HG03378 (cell line): ENCODE measurements around the gene BACE1-AS.

Experiments
- ATAC-seq: cut with Tn5 transposase; IDR thresholded peaks from one replicate; pipeline ENCODE4 v1.9.1; 2021; ENCODE audit warnings: mild to moderate bottlenecking, moderate library complexity; ENCODE audit not compliant: unreplicated experiment

Gene BACE1-AS

DNA sequence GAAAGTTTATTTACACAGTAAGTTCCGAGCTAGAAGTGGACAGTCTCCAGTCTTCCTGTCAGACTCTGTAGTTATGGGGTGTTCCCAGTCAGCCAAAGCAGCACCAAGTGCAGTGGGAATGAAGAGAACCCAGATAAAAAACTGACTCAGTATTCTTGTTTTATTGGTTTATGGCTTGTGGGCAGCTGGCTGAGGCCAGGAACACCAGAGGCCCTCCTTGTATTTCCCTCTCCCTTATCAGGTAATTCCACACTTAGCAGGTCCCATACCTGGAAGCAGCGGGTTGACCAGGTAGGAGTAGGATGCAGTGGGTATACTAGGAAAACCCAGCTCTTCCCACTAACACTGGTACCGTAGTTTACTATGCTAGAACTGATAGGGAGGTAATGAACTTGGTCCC is 3.5 kb upstream of the BACE1-AS start:
- no peak for ATAC-seq

GRCh38 chr11:117289795-117290194 is 1.4 kb upstream of the BACE1-AS start:
- ATAC-seq: no peak

DNA sequence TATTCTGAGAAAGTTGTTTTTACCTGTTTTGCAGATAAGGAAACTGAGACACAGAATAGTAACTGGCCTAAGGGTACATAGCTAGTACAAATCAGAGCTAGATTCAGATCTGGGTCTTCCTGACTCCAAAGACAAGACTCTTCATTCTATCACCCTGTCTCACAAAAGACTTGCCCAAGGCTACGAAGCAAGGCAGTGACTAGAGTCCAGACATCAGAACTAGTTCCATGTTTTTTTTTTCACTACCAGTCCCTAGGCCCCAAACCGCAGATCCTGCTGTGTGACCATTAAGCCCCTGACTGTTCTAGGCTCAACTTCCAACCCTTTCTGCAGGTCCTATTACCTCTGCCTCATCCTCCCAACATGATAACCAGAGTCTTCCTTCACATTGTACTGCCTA is 1.5 kb downstream of the BACE1-AS start:
- ATAC-seq: no peak

DNA sequence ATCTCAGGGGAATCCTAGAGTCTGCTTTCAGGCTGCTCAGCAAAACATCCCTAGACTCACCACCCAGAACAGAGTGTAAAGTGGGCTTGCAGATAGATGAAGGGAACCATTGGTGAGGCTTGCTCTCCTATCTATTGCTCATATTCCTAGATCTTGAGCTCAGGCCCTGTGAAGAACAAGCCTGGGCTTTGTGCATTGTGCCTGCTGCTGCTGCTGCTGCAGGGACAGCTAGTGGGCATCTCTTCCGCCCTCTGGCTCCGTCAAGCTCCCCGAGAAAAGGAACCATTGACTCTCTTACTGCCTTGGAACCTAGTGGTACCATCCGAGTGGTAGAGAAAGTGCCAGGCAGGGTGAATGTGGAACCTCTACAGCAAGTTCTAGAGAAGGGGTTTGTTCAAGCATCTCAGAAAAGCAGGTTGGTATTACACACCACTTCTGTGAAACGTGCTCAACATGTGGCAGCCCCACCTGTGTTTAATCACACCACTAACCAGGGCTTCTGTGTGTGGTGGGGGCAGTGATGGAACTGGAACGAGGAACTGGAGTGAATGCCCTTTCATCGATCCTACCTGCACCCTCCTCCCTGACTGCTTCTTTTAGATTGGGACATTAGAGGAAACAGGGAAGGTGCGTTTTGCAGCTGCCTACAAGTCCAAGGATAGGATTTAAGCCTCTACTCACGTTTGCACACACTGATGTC is 4.4 kb downstream of the BACE1-AS start:
- no peak for ATAC-seq

DNA sequence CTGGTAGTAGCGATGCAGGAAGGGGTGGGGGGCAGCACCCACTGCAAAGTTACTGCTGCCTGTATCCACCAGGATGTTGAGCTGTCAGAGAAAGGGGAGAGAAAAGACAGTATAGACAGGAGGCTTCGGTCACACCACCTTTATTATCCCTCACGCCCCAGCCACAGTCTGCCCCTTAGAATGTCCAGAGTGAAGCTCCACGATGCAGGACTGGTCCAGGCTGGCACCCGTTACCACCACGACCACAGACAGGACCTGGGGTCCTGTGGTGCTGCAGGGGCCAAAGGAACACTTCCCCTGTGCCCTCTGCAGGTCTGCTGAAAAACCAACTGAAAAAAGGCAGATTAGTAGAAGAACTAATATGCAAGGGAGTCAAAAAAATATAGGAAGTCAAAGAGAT is 5.7 kb downstream of the BACE1-AS start:
- ATAC-seq: no peak

DNA sequence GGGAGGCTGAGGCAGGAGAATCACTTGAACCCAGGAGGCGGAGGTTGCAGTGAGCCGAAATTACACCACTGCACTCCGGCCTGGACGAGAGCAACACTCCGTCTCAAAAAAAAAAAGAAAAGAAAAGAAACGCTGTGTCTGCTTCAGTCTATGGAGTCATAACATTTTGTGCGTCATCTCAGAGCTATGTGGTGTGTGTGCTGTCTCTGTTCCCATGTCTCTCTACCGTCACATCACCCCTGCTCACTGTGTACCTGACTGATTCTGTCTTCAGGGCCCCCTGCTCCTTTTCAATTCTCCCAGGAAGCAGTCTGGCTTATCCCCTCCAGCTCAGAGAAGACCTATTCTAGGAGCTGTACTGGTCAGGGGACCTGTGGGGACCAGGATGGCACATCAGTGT is 7.0 kb downstream of the BACE1-AS start:
- no peak for ATAC-seq

- no peak for ATAC-seq
Measured at GRCh38 chr11:117299351-117300282, 8.5 kb downstream of the BACE1-AS start.

DNA sequence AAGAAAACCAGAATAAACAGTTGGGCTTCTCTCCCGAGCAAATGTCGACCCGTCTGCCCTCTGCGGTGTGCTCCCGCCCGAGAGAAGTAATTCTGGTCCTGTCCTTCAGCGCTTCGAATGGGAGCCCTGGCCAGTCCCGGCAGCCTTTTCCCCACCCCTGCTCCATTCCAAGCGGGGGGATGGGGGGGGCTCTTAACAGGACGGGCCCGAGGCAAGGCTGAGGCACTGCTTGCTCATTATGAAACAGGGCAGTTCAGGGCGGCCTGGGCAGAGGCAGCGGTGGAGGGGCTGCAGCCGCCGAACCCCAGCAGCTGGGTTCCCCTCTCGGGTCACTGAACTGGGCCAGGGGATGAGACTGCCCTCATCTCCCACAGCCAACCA is 9.1 kb downstream of the BACE1-AS start:
- no peak for ATAC-seq

GRCh38 chr11:117300773-117301172 is 9.6 kb downstream of the BACE1-AS start:
- no peak for ATAC-seq

- no peak for ATAC-seq
Measured at GRCh38 chr11:117302228-117302627, 11.1 kb downstream of the BACE1-AS start.

DNA sequence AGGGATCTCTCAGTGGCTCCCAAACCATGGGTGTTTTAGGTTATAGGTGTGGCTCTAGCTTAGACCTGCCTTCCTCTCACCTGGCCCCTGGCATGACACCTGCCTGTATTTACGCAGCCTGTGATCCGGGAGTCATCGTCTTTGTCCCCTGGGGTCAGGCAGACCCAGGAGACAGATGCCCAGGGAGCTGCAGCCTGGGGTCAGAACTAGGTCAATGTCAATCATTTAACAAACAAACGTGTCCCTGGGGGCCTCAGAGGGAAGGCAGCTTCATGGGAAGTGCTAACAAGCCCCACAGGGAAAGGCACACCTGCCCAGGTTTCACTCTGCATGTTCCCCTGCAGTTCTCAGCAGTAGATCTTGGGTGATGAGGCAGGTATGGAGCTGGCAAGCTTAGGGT is 12.0 kb downstream of the BACE1-AS start:
- ATAC-seq: no peak

- no peak for ATAC-seq
Measured at GRCh38 chr11:117303646-117304315, 12.6 kb downstream of the BACE1-AS start.

DNA sequence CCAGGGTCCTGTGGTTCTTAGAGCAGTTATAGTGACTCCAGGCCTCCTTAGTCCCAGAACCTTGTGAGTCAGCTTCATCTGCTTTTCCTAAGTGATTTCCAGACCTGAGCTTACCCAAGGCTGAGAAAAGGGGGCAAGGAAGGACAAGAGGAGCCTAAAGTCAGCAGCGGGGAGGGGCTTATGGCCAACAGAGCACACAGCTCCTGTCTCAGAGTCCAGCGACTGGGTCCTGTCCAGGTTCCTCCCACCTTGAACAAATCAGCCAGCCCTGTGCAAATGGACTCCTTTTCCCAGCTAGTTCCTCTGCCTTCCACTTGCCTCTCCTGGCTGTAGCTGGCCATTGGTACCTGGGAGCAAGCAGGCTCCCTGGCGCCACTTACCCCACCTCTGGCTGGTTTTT is 14.0 kb downstream of the BACE1-AS start:
- ATAC-seq: no peak

DNA sequence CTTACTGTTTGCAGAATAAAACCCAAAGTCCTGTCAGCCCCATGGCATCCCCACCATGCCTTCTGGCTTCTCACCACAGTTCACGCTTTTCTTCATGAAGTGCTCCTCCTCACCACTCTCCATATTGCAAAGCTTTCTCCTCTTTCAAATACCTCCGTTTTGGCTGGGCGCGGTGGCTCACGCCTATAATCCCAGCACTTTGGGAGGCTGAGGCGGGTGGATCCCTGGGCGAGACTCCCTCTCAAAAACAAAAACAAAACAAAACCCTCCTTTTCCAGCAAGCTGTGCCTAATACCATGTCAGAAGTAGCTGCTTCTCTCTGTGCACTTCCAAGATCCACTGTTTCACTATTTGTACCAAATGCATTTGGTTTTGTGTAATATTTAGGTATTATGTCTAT is 18.2 kb downstream of the BACE1-AS start:
- no peak for ATAC-seq

DNA sequence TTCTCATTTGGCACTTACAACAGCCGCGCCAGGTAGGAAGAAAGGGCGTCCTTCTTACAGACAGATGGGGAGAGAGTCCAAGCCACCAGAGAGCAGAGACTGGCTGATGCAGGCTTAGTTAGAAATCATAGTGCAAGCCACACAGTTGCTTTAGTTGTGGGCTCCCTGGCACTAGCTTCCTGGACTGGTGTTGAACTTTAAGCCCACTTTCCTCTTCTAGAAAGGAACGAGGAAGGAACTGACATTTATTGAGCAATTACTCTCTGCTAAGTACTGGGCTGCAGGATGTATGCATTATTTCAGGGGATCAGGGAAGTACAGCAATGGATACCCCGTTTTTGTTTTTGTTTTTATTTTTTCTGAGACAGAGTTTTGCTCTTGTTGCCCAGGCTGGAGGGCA is 21.9 kb downstream of the BACE1-AS start:
- ATAC-seq: no peak

DNA sequence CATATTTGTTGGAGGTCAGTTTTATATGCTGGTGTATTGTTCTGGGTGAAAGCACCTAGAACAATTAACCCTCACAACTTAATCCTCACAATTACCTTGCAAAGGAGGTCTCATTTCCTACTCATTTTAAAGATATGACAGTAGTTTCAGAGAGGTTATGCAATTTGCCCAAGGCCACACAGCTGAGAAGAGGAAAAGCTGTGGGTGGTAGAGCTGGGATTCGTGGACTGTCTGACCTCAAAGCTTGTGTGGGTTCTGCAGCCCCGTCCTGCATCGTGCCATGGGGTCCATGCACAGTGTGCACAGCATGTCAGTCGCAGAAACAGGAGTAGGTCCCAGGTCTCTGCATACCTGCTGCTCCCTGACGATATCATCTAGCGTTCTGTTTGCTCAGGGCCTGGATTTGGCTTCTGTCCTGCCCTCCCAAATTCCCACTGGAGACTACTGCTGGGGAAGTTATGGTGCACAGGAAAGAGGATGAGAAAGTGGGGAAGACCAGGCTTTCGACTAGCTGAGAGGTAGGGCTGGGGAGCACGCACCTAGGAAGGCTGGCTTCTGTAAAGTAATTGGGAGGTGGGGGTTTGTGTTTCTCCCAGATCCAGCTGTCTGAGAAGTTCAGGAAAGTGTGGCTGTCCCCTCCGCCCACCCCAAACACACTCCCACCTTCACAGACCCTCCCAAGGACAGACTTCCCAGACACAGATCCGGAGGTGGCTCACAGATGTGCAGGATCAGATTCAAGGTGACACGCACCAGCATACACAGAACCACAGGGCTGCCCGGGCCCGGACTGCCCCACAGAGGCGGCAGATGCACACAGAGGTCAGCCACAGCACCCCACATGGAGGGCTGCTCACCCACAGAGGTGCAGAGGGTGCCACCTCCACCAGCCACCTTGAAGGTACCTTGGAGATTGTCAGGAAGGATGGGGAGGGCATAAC is 23.0 kb downstream of the BACE1-AS start:
- no peak for ATAC-seq

- no peak for ATAC-seq
Measured at GRCh38 chr11:117314840-117315239, 23.7 kb downstream of the BACE1-AS start.

DNA sequence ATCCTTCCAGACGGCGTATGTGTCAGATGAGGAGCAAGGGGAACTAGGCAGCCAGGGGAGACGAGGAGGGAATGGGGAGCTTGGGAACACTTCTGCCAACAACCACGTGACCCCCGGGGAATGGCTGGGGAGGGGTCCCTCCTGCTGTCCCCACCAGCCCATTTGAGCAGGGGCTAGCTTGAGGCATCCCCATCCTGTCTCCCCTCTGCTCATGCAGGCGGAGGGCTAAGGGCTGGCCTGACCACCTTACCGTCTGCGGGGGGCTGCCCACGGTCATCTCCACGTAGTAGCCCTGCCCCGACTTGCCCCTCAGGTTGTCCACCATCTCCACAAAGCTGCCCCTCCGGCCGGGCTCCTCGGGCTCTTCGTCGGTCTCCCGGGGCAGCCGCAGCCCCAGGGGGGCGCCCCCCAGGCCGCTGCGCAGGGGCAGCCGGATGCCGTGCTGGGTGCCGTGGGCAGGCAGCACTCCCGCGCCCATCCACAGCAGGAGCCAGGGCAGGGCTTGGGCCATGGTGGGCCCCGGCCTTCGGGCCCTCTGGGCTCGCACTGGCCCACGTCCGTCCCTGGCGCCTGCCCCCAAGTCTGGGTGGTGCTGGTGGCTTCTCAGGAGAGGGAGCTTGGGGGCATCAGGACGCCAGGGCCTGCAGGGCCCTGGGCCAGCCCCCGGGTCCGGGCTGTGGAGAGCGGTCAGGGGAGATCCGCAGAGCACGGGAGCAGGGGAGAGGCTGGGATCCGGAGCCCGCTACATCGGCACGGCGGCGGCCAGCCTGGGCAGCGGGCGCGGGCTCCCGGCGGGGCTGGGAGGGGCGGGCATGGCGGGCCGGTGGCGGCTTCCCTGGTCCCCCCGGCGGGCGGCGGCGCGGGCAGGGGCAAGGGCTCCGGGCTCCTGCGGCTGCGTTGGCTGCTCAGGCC is 24.4 kb downstream of the BACE1-AS start:
- no peak for ATAC-seq

DNA sequence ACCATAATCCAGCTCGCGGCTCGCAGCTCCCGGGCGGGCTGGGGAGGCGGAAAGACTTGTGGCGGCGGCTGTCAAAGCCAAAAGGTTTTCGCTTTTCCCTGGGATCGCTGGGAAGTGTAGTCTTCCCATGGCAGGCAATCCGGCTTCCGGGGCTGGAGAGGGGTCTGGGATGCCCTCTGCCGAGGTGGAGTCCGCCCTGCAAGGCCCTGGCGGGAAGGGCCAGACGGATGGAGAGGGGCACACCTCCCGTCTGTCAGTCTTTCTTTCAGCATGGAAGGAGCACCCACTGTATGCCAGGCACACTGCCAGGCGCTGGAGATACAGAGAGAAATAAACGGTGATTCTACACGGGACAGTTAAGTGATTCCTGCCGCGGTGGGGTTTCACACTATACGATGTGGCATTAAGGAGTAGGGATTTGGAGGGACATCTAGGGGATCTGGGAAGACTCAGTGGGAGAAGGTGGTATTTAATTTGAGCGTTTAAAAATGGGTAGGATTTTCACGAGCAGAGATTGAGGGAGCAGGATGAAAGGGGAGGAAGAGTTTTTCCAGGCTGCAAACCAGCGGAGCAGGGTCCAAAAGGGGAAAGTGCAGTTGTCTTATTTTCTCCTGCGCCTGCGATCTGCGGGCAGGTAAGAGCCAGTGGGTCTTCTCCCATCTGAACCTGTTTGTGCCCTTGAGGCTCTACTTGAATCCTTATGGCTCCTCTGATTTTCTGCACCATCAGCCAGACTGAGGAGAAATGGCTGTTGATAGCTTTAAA is 25.2 kb downstream of the BACE1-AS start, which contains the start of gene BACE1:
BACE1 (minus strand) TSS at position 60 of the 765 bp plus-strand sequence. CDS start 461 bp downstream, outside the sequence.
- ATAC-seq: no peak
